WTC11 (cell line): ENCODE results near the gene TTC17. TPM values are rescaled to one million over a fixed set of nuclear protein-coding genes. Genes with fewer than 3 reads are reported as not detected.
A peak's percentile ranks its signal among the peaks of the same experiment; 100 is the strongest.

Experiments used
- ATAC-seq: fragments of 200-7000 bp; cut with Tn5 transposase; 2 replicates; pipeline ENCODE4 v1.10.0; 2021; ENCODE audit warnings: mild to moderate bottlenecking, moderate library complexity
- CTCF ChIA-PET: fragments of 300-600 bp; sonication (Branson Sonifier 250); formaldehyde crosslinking; loops from one replicate; lab custom pipeline; 2021; ENCODE audit warnings: antibody characterized with exemption; lab: Charles Lee
- POLR2A ChIA-PET: fragments of 350-600 bp; sonication (Branson Sonifier 250); formaldehyde crosslinking; loops from one replicate; lab custom pipeline; 2021; ENCODE audit warnings: antibody characterized with exemption; lab: Charles Lee
- DNase-seq: peaks from one replicate; pipeline ENCODE4 v3.0.0; 2021; ENCODE audit warnings: low spot score
- H3K27ac Mint-ChIP-seq: 2 replicates; pipeline ENCODE4 v1.8.0; 2021; ENCODE audit warnings: mixed read lengths
- H3K27me3 Mint-ChIP-seq: 2 replicates; pipeline ENCODE4 v1.8.0; 2021; ENCODE audit warnings: low read depth, mild to moderate bottlenecking, moderate library complexity, mixed read lengths
- H3K36me3 Mint-ChIP-seq: 2 replicates; pipeline ENCODE4 v1.8.0; 2021; ENCODE audit warnings: mixed read lengths
- H3K4me1 Mint-ChIP-seq: 2 replicates; pipeline ENCODE4 v1.8.0; 2022; ENCODE audit warnings: mixed read lengths
- H3K4me3 Mint-ChIP-seq: 2 replicates; pipeline ENCODE4 v1.8.0; 2021; ENCODE audit warnings: mild to moderate bottlenecking, moderate library complexity, mixed read lengths
- H3K9me3 Mint-ChIP-seq: 2 replicates; pipeline ENCODE4 v1.8.0; 2021; ENCODE audit warnings: mixed read lengths
- ARID4B ChIP-seq: sonication (generic); formaldehyde crosslinking; IDR thresholded peaks from 2 replicates; pipeline ENCODE4 v1.8.0; 2023; ENCODE audit warnings: missing genetic modification reagents, mild to moderate bottlenecking, borderline replicate concordance
- ATF1 ChIP-seq: sonication (generic); formaldehyde crosslinking; IDR thresholded peaks from 2 replicates; pipeline ENCODE4 v1.8.1; 2023; ENCODE audit warnings: mild to moderate bottlenecking, moderate library complexity, missing genetic modification reagents
- ATF3 ChIP-seq: sonication (generic); formaldehyde crosslinking; conservative IDR thresholded peaks from 2 replicates; pipeline ENCODE4 v1.8.1; 2022; ENCODE audit warnings: mild to moderate bottlenecking, missing genetic modification reagents
- FOXJ3 ChIP-seq: sonication (generic); formaldehyde crosslinking; IDR thresholded peaks from 2 replicates; pipeline ENCODE4 v1.9.0; 2021; ENCODE audit warnings: missing genetic modification reagents, mild to moderate bottlenecking, borderline replicate concordance
- GABPB1 ChIP-seq: sonication (generic); formaldehyde crosslinking; IDR thresholded peaks from 2 replicates; pipeline ENCODE4 v1.8.1; 2023; ENCODE audit warnings: mild to moderate bottlenecking, missing genetic modification reagents
- JUN ChIP-seq: sonication (generic); formaldehyde crosslinking; IDR thresholded peaks from 2 replicates; pipeline ENCODE4 v1.8.0; 2023; ENCODE audit warnings: mild to moderate bottlenecking, missing genetic modification reagents
- MAX ChIP-seq: sonication (generic); formaldehyde crosslinking; IDR thresholded peaks from 2 replicates; pipeline ENCODE4 v1.8.0; 2022; ENCODE audit warnings: mild to moderate bottlenecking, missing genetic modification reagents
- MYBL2 ChIP-seq: sonication (generic); formaldehyde crosslinking; IDR thresholded peaks from 2 replicates; pipeline ENCODE4 v1.8.1; 2023; ENCODE audit warnings: mild to moderate bottlenecking, moderate library complexity, missing genetic modification reagents
- OVOL2 ChIP-seq: fragments of 250-450 bp; sonication (Bioruptor Pico); IDR thresholded peaks from 2 replicates; pipeline ENCODE4 v1.9.0; 2021; ENCODE audit warnings: mild to moderate bottlenecking, borderline replicate concordance
- PRRX2 ChIP-seq: fragments of 250-450 bp; sonication (Bioruptor Pico); IDR thresholded peaks from 2 replicates; pipeline ENCODE4 v1.8.0; 2021; ENCODE audit warnings: mild to moderate bottlenecking
- RELA ChIP-seq: sonication (generic); formaldehyde crosslinking; IDR thresholded peaks from 2 replicates; pipeline ENCODE4 v1.8.1; 2022; ENCODE audit warnings: missing genetic modification reagents, mild to moderate bottlenecking, borderline replicate concordance
- TEAD1 ChIP-seq: sonication (generic); formaldehyde crosslinking; IDR thresholded peaks from 2 replicates; pipeline ENCODE4 v1.8.0; 2022; ENCODE audit warnings: mild to moderate bottlenecking, missing genetic modification reagents
- TEAD4 ChIP-seq: sonication (generic); formaldehyde crosslinking; IDR thresholded peaks from 2 replicates; pipeline ENCODE4 v1.8.0; 2022; ENCODE audit warnings: mild to moderate bottlenecking, missing genetic modification reagents
- TP53 ChIP-seq: sonication (generic); formaldehyde crosslinking; IDR thresholded peaks from 2 replicates; pipeline ENCODE4 v1.8.1; 2023; ENCODE audit warnings: mild to moderate bottlenecking, missing genetic modification reagents
- USF1 ChIP-seq: sonication (generic); formaldehyde crosslinking; IDR thresholded peaks from 2 replicates; pipeline ENCODE4 v1.8.0; 2022; ENCODE audit warnings: mild to moderate bottlenecking, missing genetic modification reagents
- ZNF396 ChIP-seq: fragments of 250-450 bp; sonication (Bioruptor Pico); IDR thresholded peaks from 2 replicates; pipeline ENCODE4 v1.8.0; 2021; ENCODE audit warnings: mild to moderate bottlenecking, moderate library complexity, borderline replicate concordance
- ZNF532 ChIP-seq: fragments of 250-450 bp; sonication (Bioruptor Pico); IDR thresholded peaks from 2 replicates; pipeline ENCODE4 v1.9.0; 2021; ENCODE audit warnings: mild to moderate bottlenecking, borderline replicate concordance
- ZNF671 ChIP-seq: fragments of 250-450 bp; sonication (Bioruptor Pico); IDR thresholded peaks from 2 replicates; pipeline ENCODE4 v1.8.0; 2021; ENCODE audit warnings: mild to moderate bottlenecking
- total RNA-seq: library from RNA; stranded (reverse); gene quantifications from 3 replicates; pipeline ENCODE4 v1.2.3, GENCODE V29; 2021
- TF ChIP-seq, protein P1 (sequence below): fragments of 250-450 bp; sonication (Bioruptor Pico); conservative IDR thresholded peaks from 2 replicates; pipeline ENCODE4 v1.9.0; 2021; ENCODE audit warnings: mild to moderate bottlenecking

Gene TTC17
- total RNA-seq, 1 experiment from 2014 or later: 69.0 TPM

DNA sequence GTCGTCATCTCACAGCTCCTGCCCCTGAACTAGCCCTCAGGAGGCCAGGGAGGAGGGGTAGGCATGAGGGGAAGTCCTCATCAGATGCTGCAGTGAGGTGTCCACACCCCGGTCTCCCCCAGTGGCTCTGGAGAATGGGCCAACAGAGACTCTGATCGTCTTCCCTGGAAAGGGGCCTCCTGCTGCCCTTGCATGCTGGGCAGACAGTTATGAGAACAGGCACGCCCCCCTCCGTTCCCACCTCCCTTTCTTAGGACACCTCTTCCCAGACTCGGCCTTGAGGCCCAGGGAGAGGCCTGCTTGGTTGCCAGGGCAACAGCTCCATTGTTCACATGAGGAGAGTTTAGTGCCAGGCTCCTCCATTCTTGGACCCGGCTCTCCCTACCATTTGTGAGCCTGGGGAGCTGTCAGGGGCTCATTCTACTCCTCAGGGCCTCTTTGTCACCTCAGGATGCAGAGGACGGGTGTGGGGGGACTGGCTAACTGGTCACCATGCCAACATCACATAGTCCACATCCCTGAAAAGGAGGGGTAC, 157.7 kb downstream of the TTC17 start:
- Mint-ChIP-seq H3K36me3 (no peaks in the 10 kb centered on the region), H3K4me3 (no peak overlapping the region), H3K4me1 (0 out of 2 replicates have a peak, but pooled peaks cover 3% of the 10 kb centered on the region), H3K27me3 (peaks cover 35% of the 10 kb centered on the region), H3K9me3 (peaks cover 19% of the 10 kb centered on the region), H3K27ac (no peak overlapping the region)
- ATAC-seq: peak; percentile 43
- no peak for TF ChIP-seq ATF3
- no peak for TF ChIP-seq FOXJ3
- TF ChIP-seq TEAD4 (CRISPR knock-in tag): no peak
- TF ChIP-seq GABPB1 (CRISPR knock-in tag): no peak
- no peak for TF ChIP-seq MYBL2
- TF ChIP-seq, protein P1, sequence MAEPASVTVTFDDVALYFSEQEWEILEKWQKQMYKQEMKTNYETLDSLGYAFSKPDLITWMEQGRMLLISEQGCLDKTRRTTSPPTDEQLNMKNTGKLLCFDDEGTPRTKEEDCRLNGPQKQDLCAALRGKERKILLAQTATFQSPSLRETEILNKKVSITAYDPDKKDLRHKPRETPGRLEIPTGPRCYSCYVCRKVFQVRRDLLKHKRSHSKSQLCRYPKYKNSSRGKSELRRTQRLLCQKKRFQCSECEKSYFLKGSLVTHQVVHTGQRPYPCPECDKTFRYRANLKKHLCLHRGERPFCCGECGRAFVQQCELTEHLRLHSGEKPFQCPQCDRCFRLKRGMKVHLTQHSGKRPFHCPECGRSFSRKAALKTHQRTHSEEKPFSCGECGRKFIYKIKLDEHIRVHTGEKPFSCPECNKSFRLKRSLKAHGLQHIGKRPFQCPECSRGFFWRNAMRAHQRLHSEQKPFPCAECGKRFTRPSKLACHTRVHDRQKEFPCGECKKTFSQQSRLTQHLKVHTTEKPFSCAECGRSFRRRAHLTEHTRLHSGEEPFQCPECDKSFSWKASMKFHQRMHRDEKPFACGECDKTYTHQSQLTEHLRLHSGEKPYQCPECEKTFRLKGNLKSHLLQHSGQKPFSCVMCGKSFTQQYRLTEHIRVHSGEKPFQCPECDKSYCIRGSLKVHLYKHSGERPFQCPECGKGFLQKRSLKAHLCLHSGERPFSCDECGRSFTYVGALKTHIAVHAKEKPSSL (CRISPR knock-in tag): no peak
- TF ChIP-seq RELA: no peak
- no peak for TF ChIP-seq ZNF671
- TF ChIP-seq ARID4B (CRISPR knock-in tag): no peak
- TF ChIP-seq JUN (CRISPR knock-in tag): no peak
- TF ChIP-seq ZNF396 (CRISPR knock-in tag): no peak
- no peak for TF ChIP-seq TP53 (CRISPR knock-in tag)
- no peak for TF ChIP-seq ZNF532
- TF ChIP-seq MAX: no peak
- no peak for TF ChIP-seq ATF1 (CRISPR knock-in tag)
- TF ChIP-seq OVOL2 (CRISPR knock-in tag): no peak
- no peak for TF ChIP-seq USF1 (CRISPR knock-in tag)
- no peak for TF ChIP-seq TEAD1 (CRISPR knock-in tag)
- TF ChIP-seq PRRX2 (CRISPR knock-in tag): no peak
- CTCF ChIA-PET: interaction anchor here (1.4 to 8.0 kb wide), 6 partner anchors 12 to 67 kb away, joined by 3 to 112 read pairs (median 28); no protein-coding TSS in a partner anchor
- DNase-seq: peak; percentile 38
- POLR2A ChIA-PET: no interaction called here
